T-helper 9 cell (primary cell): ENCODE results near the gene MEFV.
"Not testable (repeated sequence)": the region's sequence is repeated elsewhere in the genome, so short reads cannot be mapped to it uniquely, and the experiment has no call there.

ENCODE experiments used
- DNase-seq: peaks from one replicate; pipeline ENCODE4 v3.0.0-alpha.2; 2020

The MEFV gene

GRCh38 chr16:3215601-3216262, 40.7 kb downstream of the MEFV start:
- no peak for DNase-seq

- no peak for DNase-seq
Observed at GRCh38 chr16:3214904-3215600, 41.4 kb downstream of the MEFV start.

GRCh38 chr16:3212567-3212966, 43.9 kb downstream of the MEFV start:
- DNase-seq: no peak

- DNase-seq: no peak
Observed at GRCh38 chr16:3212006-3212405, 44.4 kb downstream of the MEFV start.

GRCh38 chr16:3207086-3207953, 49.1 kb downstream of the MEFV start:
- no peak for DNase-seq

DNA sequence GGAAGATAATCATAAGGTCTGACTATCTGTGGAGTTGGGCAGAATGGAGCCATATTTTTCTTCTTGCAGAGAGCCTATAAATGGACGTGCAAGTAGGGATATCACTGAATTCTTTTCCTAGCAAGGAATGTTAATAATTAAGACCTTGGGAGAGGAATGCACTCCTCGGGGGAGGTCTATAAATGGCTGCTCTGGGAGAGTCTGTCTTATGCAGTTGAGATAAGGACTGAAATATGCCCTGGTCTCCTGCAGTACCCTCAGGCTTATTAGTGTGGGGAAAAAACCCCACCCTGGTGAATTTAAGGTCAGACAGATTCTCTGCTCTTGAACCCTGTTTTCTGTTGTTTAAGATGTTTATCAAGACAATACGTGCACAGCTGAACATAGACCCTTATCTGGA, 50.5 kb downstream of the MEFV start:
- not testable (repeated sequence) for DNase-seq

DNA sequence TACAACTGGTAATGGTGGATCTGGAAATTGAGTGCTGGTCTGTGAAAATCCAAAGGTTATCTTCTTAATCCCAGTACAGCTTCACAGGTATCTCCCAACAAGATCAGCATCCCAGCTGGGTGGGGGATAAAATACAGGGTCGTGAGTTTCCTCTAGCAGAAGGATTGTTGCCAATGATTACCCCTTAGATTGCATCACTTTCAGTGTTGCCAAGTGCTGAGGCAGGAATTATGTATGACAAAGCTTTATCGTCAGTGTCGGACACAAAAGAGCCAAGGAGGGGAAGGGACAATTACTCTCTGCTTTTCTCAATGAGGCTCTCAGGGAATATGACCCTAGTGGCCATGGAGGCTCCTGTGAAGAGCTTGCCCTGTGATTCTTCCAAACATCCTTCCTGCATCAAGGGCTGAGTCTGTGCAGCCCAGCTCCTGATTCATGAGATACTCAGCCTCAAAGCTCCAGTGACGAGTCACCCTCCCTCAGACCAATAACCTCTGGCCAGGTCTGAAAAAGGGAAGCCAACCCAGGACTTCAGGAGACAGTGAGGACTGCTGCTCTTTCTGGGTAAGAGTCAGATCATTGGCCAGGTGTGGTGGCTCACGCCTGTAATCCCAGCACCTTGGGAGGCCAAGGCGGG, 53.4 kb downstream of the MEFV start:
- DNase-seq: no peak

DNA sequence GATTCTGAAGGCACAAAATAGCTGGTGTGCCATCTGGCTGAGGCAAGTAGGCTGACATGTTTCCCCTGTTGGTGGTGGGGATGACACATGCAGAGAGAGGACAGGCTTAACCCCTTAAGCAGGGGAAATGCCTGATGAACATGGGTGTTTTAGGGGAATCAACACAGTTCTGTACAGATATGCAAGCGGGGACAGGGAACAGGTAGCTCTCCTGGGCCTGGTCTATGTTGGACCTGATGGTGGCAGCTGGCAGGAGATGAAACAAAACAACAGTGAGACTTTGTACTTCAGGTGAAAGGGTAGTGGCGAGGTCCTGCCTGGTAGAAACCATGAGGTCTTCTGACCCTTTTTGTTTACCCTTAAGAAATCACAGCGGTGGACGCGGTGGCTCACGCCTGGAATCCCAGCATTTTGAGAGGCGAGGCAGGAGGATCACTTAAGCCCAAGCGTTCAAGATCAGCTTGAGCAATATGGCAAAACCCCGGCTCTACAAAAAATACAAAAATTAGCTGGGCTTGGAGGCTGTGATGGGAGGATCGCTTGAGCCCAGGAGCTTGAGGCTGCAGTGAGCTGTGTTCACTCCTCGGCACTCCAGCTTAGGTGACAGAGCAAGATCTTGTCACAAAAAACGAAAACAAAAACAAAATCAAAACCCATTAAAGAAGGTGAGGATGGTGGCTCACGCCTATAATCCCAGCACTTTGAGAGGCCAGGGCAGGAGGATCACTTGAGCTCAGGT, 57.9 kb downstream of the MEFV start:
- DNase-seq: no peak

DNA sequence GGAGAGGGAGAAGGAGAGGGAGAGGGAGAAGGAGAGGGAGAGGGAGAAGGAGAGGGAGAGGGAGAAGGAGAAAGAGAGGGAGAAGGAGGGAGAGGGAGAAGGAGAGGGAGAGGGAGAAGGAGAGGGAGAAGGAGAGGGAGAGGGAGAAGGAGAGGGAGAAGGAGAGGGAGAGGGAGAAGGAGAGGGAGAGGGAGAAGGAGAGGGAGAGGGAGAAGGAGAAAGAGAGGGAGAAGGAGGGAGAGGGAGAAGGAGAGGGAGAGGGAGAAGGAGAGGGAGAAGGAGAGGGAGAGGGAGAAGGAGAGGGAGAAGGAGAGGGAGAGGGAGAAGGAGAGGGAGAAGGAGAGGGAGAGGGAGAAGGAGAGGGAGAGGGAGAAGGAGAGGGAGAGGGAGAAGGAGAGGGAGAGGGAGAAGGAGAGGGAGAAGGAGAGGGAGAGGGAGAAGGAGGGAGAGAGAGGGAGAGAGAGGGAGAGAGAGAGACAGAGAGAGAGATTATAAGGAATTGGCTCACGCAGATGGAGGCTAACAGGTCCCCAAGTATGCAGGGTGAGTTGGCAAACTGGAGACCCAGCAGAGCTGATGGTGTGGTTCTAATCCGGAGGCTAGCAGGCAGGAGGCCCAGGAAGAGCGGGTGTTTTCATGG, 58.6 kb downstream of the MEFV start:
- not testable (repeated sequence) for DNase-seq

DNA sequence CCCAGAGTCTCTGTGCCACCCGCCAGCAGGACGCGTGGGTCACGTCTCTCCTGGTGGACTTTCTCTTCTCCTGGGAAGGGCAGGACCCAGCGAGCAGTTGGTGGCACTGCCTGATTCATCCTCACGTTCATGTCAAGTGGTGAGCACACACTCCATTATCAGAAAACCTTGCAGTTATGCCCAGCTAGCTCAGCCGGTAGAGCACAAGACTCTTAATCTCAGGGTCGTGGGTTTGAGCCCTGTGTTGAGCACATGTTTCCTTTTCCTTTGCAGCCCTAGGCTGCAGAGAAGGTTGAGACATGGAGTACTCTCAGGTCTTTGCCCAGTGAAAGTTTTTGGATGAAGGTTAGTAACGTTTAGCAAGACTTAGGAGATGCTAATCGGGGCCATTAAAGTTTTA, 60.5 kb downstream of the MEFV start:
- no peak for DNase-seq

GRCh38 chr16:3194792-3195191, 61.6 kb downstream of the MEFV start:
- no peak for DNase-seq

GRCh38 chr16:3193221-3194212, 62.9 kb downstream of the MEFV start:
- DNase-seq: no peak

GRCh38 chr16:3192476-3193019, 63.9 kb downstream of the MEFV start:
- DNase-seq: no peak
